HG03342 (cell line): ENCODE data around the gene MAP6.

Experiments
- ATAC-seq: cut with Tn5 transposase; IDR thresholded peaks from one replicate; pipeline ENCODE4 v1.9.1; 2021; ENCODE audit warnings: mild to moderate bottlenecking, moderate library complexity; ENCODE audit not compliant: unreplicated experiment

Gene MAP6

GRCh38 chr11:75632450-75632849, 36.4 kb downstream of the MAP6 start:
- no peak for ATAC-seq

GRCh38 chr11:75631086-75631730, 37.6 kb downstream of the MAP6 start:
- no peak for ATAC-seq

GRCh38 chr11:75627906-75628668, 40.8 kb downstream of the MAP6 start:
- ATAC-seq, result no peak

- ATAC-seq, result no peak
Observed at GRCh38 chr11:75626889-75627529, 41.8 kb downstream of the MAP6 start.

GRCh38 chr11:75625991-75626888, 42.6 kb downstream of the MAP6 start:
- no peak for ATAC-seq

- no peak for ATAC-seq
Observed at GRCh38 chr11:75625021-75625420, 43.8 kb downstream of the MAP6 start.

- ATAC-seq, result no peak
Observed at GRCh38 chr11:75616281-75616680, 52.6 kb downstream of the MAP6 start.

GRCh38 chr11:75615751-75616150, 53.1 kb downstream of the MAP6 start:
- no peak for ATAC-seq

- no peak for ATAC-seq
Observed at GRCh38 chr11:75611823-75612222, 57.0 kb downstream of the MAP6 start.

GRCh38 chr11:75606099-75606498, 62.7 kb downstream of the MAP6 start:
- no peak for ATAC-seq

- no peak for ATAC-seq
Observed at GRCh38 chr11:75603791-75604736, 64.8 kb downstream of the MAP6 start.

GRCh38 chr11:75602951-75603350, 65.9 kb downstream of the MAP6 start:
- no peak for ATAC-seq

GRCh38 chr11:75601494-75601893, 67.3 kb downstream of the MAP6 start:
- no peak for ATAC-seq

- no peak for ATAC-seq
Observed at GRCh38 chr11:75600356-75600755, 68.5 kb downstream of the MAP6 start.

GRCh38 chr11:75598900-75599299, 69.9 kb downstream of the MAP6 start:
- ATAC-seq, result no peak

GRCh38 chr11:75598264-75598663, 70.6 kb downstream of the MAP6 start:
- ATAC-seq, result no peak

- ATAC-seq, result no peak
Observed at GRCh38 chr11:75597636-75598035, 71.2 kb downstream of the MAP6 start.

GRCh38 chr11:75596914-75597313, 71.9 kb downstream of the MAP6 start:
- ATAC-seq, result no peak

GRCh38 chr11:75595429-75595828, 73.4 kb downstream of the MAP6 start:
- ATAC-seq, result no peak

GRCh38 chr11:75594211-75594610, 74.6 kb downstream of the MAP6 start:
- no peak for ATAC-seq
